ENCODE data around the gene TMEM120A. TPM values are rescaled to one million over a fixed set of nuclear protein-coding genes. Genes with fewer than 3 reads are reported as not detected.

The TMEM120A gene
- total RNA-seq, 1 experiment from 2014 or later = 19.3 TPM

- intact Hi-C loops (cut with micrococcal nuclease; ENCODE audit: unreplicated experiment) = no loop called here
- Mint-ChIP-seq H3K4me1 (ENCODE audit: low read depth, unreplicated experiment) (peaks cover 8% of the 10 kb centered on the region), H3K27me3 (ENCODE audit: unreplicated experiment) (no peaks in the 10 kb centered on the region), H3K36me3 (ENCODE audit: insufficient read depth, unreplicated experiment) (peaks cover 23% of the 10 kb centered on the region), H3K27ac (ENCODE audit: unreplicated experiment) (no peak overlapping the region), H3K4me3 (ENCODE audit: low read depth, unreplicated experiment) (peak overlapping the region; percentile 26), H3K9me3 (ENCODE audit: low read depth, unreplicated experiment) (no peaks in the 10 kb centered on the region)
- CTCF ChIA-PET = no interaction called here
- DNase-seq = no peak
- BruUV-seq (replicated peaks) = no TSS peak
- no peak for TF ChIP-seq CTCF (IDR thresholded peaks at IDR 0.05; ENCODE audit: unreplicated experiment)
Observed at GRCh38 chr7:75982306-75983064, 11.9 kb downstream of the TMEM120A start.

- H3K9me3 Mint-ChIP-seq (ENCODE audit: low read depth, unreplicated experiment) = no peaks in the 10 kb centered on the region
- no peaks in the 10 kb centered on the region for H3K27me3 Mint-ChIP-seq (ENCODE audit: unreplicated experiment)
- H3K27ac Mint-ChIP-seq (ENCODE audit: unreplicated experiment) = no peak overlapping the region
- BruUV-seq (replicated peaks) = no TSS peak
- H3K4me3 Mint-ChIP-seq (ENCODE audit: low read depth, unreplicated experiment) = peak overlapping the region; percentile 26
- CTCF ChIA-PET = no interaction called here
- peaks cover 23% of the 10 kb centered on the region for H3K36me3 Mint-ChIP-seq (ENCODE audit: insufficient read depth, unreplicated experiment)
- intact Hi-C loops (cut with micrococcal nuclease; ENCODE audit: unreplicated experiment) = no loop called here
- no peak for TF ChIP-seq CTCF (IDR thresholded peaks at IDR 0.05; ENCODE audit: unreplicated experiment)
- no peak for DNase-seq
- peaks cover 8% of the 10 kb centered on the region for H3K4me1 Mint-ChIP-seq (ENCODE audit: low read depth, unreplicated experiment)
Observed at GRCh38 chr7:75981453-75982305, 12.7 kb downstream of the TMEM120A start.

GRCh38 chr7:75981203-75981452 is 13.3 kb downstream of the TMEM120A start:
- TF ChIP-seq CTCF (IDR thresholded peaks at IDR 0.05; ENCODE audit: unreplicated experiment) = no peak
- DNase-seq = no peak
- intact Hi-C loops (cut with micrococcal nuclease; ENCODE audit: unreplicated experiment) = no loop called here
- H3K4me3 Mint-ChIP-seq (ENCODE audit: low read depth, unreplicated experiment) = no peak overlapping the region
- H3K4me1 Mint-ChIP-seq (ENCODE audit: low read depth, unreplicated experiment) = peaks cover 8% of the 10 kb centered on the region
- no peaks in the 10 kb centered on the region for H3K9me3 Mint-ChIP-seq (ENCODE audit: low read depth, unreplicated experiment)
- H3K27ac Mint-ChIP-seq (ENCODE audit: unreplicated experiment) = no peak overlapping the region
- peaks cover 23% of the 10 kb centered on the region for H3K36me3 Mint-ChIP-seq (ENCODE audit: insufficient read depth, unreplicated experiment)
- no peaks in the 10 kb centered on the region for H3K27me3 Mint-ChIP-seq (ENCODE audit: unreplicated experiment)
- no TSS peak for BruUV-seq (replicated peaks)
- CTCF ChIA-PET = no interaction called here

- BruUV-seq (replicated peaks) = no TSS peak
- Mint-ChIP-seq H3K4me3 (ENCODE audit: low read depth, unreplicated experiment) (no peak overlapping the region), H3K27me3 (ENCODE audit: unreplicated experiment) (no peaks in the 10 kb centered on the region), H3K4me1 (ENCODE audit: low read depth, unreplicated experiment) (peaks cover 8% of the 10 kb centered on the region), H3K36me3 (ENCODE audit: insufficient read depth, unreplicated experiment) (peaks cover 21% of the 10 kb centered on the region), H3K9me3 (ENCODE audit: low read depth, unreplicated experiment) (no peaks in the 10 kb centered on the region), H3K27ac (ENCODE audit: unreplicated experiment) (peak overlapping the region; percentile 47)
- intact Hi-C loops (cut with micrococcal nuclease; ENCODE audit: unreplicated experiment) = no loop called here
- no peak for DNase-seq
- no peak for TF ChIP-seq CTCF (IDR thresholded peaks at IDR 0.05; ENCODE audit: unreplicated experiment)
- CTCF ChIA-PET = no interaction called here
Observed at GRCh38 chr7:75980430-75981202, 13.8 kb downstream of the TMEM120A start.
